Peyer's patch (tissue), 4 donors: ENCODE results near the gene LPIN2.

ENCODE experiments used
- POLR2A ChIP-seq, 2 donors: fragments of 450-650 bp; IDR thresholded peaks; one replicate each; pipeline ENCODE4 v1.5.1; 2017; ENCODE audit warnings: antibody characterized with exemption in 2 of 2, mild to moderate bottlenecking in 2 of 2, moderate library complexity in 2 of 2
- TF ChIP-seq, protein P1 (sequence below), 6 experiments: fragments of 450-650 bp in 4 of 6; fragments of 200-600 bp in 2 of 6; sonication (generic) in 1 of 6; IDR thresholded peaks; one replicate each; pipeline ENCODE4 v1.5.1; 2017 to 2019; ENCODE audit warnings: antibody characterized with exemption in 6 of 6, mild to moderate bottlenecking in 3 of 6, moderate library complexity in 1 of 6

GRCh38 chr18:2990956-2991640 is 21.8 kb downstream of the LPIN2 start:
- TF ChIP-seq, protein P1, sequence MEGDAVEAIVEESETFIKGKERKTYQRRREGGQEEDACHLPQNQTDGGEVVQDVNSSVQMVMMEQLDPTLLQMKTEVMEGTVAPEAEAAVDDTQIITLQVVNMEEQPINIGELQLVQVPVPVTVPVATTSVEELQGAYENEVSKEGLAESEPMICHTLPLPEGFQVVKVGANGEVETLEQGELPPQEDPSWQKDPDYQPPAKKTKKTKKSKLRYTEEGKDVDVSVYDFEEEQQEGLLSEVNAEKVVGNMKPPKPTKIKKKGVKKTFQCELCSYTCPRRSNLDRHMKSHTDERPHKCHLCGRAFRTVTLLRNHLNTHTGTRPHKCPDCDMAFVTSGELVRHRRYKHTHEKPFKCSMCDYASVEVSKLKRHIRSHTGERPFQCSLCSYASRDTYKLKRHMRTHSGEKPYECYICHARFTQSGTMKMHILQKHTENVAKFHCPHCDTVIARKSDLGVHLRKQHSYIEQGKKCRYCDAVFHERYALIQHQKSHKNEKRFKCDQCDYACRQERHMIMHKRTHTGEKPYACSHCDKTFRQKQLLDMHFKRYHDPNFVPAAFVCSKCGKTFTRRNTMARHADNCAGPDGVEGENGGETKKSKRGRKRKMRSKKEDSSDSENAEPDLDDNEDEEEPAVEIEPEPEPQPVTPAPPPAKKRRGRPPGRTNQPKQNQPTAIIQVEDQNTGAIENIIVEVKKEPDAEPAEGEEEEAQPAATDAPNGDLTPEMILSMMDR (IDR thresholded peaks at IDR 0.05) = no peak
- no peak for TF ChIP-seq POLR2A (IDR thresholded peaks at IDR 0.05)
